HG03196 (cell line): ENCODE data around the gene DHPS.
A peak's percentile ranks its signal among the peaks of the same experiment; 100 is the strongest.
"Not testable (repeated sequence)": the region's sequence is repeated elsewhere in the genome, so short reads cannot be mapped to it uniquely, and the experiment has no call there.

Experiments
- ATAC-seq: cut with Tn5 transposase; IDR thresholded peaks from one replicate; pipeline ENCODE4 v1.9.1; 2021; ENCODE audit not compliant: unreplicated experiment

DHPS gene

GRCh38 chr19:12705654-12706331 is 24.1 kb upstream of the DHPS start:
- no peak for ATAC-seq

- no peak for ATAC-seq
These were observed 23.5 kb upstream of the DHPS start for GRCh38 chr19:12705169-12705568.

DNA sequence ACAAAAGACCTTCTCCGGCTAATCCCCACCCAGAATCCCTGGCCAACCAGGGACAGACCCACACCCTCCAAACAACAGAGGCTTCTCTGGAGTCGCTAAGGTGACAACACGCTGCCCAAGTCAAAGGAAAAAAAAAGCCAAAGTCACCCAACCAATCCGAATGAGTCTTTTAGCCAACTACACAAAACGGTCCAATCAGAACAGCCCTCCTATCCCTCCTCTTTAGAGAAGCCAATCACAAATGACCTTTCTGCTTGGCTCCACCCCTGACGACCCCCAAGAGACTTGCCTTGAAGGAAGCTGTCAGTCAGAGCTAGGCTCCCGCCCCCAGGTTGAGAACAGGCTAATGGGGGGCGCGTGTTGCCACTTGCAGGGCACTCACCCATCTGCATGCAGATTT is 21.4 kb upstream of the DHPS start:
- ATAC-seq, result no peak

- no peak for ATAC-seq
These were observed 20.1 kb upstream of the DHPS start for GRCh38 chr19:12701596-12702282.

DNA sequence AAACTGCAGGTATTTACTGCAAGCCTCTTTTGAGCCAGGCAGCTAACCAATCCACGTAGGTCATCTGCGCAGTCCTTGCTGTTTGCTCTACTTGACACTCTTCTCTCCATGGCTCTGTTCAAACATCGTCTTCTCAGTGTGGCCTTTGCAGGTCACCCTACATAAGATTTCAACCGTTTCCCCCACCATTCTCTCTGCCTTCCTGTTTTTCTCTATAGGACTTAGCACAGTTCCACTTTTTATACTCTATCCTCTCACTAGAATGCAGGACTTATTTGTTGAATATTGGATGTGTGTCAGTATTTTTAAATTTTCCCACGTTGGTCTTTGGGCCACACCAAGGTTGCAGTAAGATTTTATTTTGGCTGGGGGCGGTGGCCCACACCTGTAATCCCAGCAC is 16.5 kb upstream of the DHPS start:
- no peak for ATAC-seq

GRCh38 chr19:12697425-12697824 is 15.7 kb upstream of the DHPS start:
- ATAC-seq, result not testable (repeated sequence)

DNA sequence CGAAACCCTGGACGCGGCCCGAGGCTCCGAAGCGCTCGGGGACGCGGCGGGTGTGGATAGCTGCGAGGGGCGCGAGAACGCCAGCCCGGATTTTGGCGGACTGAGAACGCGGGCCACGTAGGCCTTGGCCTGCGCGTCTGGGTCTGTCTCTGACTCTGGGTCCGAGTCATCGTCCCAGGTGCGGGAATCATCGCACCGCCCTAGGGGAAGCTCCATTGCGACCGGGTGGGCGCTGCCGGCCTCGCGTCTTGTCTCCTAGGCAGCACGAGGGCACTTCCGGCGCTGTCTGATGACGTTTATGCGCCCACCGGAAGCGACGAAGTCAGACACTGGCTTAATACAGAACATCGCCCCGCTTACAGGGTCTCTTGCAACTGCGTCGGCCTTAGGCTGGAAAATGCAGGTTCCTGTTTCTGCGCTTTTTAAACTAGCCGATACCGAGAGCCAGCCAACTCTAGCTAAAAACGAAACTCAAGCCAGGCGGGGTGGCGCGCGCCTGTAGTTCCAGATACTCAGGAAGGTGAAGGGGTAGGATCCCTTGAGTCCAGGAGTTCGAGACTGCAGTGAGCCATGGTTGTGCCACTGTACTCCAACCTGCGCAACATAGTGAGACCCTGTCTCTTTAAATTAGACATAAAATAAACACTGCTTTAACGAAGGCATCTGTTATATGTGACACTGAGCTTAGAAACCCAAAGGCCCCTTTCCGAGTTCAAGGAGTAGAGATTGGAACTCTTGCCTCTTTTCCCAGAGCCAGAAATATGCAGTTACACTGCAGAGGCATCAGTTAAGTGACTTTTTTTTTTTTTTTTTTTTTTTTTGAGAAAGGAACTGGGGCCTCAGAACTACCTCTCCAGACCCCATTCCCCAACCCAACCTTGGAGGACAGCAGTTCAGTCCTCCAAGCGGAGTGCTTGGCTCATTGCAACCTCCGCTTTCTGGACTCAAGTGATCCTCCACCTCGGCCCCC is 15.0 kb upstream of the DHPS start, which contains the start of gene FBXW9:
Gene FBXW9 (minus strand): TSS at position 266 of the 970 bp plus-strand sequence. CDS start 50 bp downstream, at position 216.
- ATAC-seq, result peak; percentile 66

DNA sequence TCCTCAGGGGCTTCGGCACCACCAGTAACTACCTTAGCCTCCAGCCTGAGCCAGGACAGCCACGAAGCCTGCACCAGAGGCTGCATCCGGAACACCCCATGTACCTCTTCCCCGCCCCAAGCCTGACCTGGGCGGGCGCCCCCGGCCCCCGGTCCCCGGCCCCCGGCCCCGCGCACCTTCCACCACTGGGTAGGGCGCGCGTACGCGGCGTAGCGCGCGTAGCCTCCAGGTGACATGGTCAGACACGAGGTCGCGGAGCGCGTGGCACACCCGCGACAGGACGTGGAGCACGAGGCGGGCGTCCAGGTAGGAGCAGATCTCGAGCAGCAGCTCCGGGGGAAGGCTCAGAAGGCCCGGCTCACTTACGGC is 14.3 kb upstream of the DHPS start:
- ATAC-seq, result no peak

DNA sequence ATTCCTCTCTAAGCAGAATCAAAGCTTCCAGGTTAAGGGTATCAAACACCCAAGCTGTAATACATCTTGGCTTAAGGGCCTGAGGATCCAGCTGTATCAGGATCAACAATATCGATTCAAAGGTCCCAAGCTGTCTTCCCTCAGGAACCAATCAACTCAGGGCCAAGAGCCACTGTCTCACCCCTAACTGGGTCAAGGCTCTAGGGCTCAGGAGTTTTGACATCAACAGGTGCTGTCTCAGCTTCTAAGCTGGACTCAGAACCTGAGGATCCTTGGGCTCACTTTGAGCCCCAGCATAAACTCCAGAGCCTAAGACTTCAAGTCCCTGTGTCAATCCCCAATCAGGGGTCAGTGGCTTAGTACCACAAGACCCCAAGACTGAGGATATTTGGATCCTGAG is 13.8 kb upstream of the DHPS start:
- ATAC-seq, result no peak

- no peak for ATAC-seq
These were observed 13.4 kb upstream of the DHPS start for GRCh38 chr19:12695096-12695495.

DNA sequence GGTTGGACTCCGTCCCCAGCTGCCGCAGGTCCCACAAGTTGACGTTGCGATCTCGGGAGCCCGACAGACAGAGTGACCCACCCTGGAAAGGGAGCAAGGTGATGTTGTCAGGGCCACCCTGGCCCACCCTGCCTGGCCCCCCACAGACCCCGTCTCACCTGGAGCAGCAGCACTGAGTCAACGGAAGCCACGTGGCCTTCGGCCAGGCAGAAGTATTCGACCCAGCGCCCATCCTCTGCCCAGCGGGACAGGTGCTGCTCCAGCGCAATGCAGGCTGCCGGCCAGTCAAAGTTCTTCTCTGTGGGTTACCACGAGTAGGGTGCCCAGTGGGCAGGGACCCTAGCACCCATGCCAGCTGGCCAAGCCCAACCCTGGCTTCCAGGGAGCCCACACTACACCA is 13.0 kb upstream of the DHPS start:
- no peak for ATAC-seq

- no peak for ATAC-seq
These were observed 11.3 kb upstream of the DHPS start for GRCh38 chr19:12692960-12693359.

DNA sequence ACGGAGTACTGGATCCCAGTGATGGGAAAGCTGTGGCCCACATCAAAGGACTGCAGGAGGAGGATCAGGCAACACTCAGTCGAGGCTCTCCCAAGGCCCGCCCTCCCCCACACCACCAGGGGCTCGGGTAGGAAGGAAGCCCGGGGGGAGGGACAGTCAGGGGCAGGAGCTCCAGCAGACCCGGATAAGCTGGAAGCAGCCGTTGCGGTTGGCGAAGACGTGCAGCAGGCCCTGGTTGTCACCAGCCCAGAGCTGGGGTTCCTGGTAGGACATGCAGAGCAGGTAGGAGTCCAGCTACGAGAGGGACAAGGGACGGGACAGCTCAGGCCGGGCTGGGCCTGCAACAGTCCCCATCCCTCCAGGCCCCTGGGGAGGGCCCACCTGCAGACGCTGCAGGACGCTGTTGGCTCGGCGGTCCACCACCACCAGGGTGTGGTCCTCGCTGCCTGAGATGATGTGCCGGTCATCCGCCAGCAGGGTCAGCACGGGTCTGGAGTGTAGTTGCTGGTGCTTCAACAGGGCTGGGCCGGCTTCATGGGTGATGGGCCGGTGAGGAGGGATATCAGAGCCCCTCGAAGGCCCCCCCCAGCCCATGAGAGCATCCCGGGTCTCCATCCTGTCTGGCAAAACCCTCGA is 8.0 kb upstream of the DHPS start:
- ATAC-seq, result no peak

- no peak for ATAC-seq
These were observed 7.3 kb upstream of the DHPS start for GRCh38 chr19:12689012-12689411.

GRCh38 chr19:12687496-12688196 is 6.0 kb upstream of the DHPS start, which contains the start of gene GNG14:
TSS of gene GNG14 (plus strand) at chr19:12687998. CDS start at chr19:12688049, 51 bp downstream.
- no peak for ATAC-seq

- ATAC-seq, result no peak
These were observed 4.2 kb upstream of the DHPS start for GRCh38 chr19:12685831-12686230.

DNA sequence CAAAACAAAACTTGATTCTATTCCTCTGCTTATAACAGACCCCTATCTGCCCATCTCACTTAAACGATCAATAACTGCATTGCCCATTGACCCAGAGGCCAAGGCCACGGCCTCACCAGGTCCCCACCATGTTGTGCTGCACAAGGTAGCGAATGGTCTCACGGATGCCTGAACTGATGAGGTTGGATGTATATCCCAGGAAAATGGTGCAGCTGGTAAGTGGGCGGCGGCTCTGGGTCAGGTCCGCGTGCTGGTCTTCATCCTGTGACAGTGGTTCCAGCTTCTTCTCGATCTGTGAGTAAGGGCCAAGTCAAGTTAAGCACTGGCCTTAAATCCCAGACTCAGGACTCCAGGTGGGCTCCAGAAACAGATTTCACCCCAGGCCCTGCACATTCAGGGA is 1.6 kb downstream of the DHPS start:
- ATAC-seq, result no peak

GRCh38 chr19:12678039-12678438 is 3.6 kb downstream of the DHPS start:
- ATAC-seq, result not testable (repeated sequence)

DNA sequence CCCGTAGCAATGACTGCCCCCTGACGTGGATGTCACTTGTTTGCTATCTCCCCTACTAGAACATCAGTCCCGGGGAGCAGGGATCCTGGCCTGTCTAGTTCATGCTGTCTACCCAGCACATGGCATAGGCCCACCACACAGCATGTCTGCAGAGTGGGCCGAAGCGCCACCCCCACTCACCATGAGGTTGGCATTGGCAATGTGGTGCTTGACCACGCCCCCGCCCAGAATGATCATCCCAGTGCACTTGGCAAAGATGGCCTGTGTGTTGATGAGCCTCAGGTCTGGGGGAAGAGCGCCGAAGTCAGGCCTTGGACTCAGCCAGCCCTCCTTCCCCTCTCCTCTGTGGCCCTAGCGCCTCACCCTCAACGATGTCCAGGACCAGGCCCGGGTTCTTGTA is 4.8 kb downstream of the DHPS start:
- ATAC-seq, result no peak

DNA sequence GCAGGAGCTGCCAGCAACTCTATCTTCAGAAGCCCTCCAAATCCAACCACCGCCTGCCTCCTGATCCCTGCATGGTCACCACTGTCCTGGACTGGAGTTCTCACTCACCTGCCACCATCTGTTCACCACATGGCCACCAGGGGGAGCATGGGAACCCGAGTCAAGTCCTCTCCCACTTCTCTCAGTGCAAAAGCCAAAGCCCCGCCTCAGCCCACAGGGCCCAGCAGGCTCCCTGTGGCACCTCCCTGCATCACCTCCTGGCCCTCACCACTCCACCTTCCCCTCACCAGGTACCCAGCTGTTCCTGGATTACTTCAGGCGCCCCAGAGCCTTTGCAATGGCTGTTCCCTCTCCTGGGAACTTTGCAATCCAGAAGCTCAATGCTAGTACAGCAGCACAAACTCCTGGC is 5.3 kb downstream of the DHPS start:
- no peak for ATAC-seq
